Upper lobe of right lung (tissue), 1 donor: ENCODE data around the gene CTBP2. TPM values are rescaled to one million over a fixed set of nuclear protein-coding genes. Genes with fewer than 3 reads are reported as not detected.

Experiments used
- ATAC-seq: fragments of 200-7000 bp; cut with Tn5 transposase; one replicate; pipeline ENCODE4 v1.9.1; 2020; ENCODE audit warnings: mild to moderate bottlenecking, moderate library complexity
- DNase-seq: peaks from one replicate; pipeline ENCODE4 v3.0.0-alpha.2; 2020
- H3K27ac ChIP-seq: fragments of 200-600 bp; one replicate; pipeline ENCODE4 v1.8.0; 2022
- H3K27me3 ChIP-seq: fragments of 200-600 bp; one replicate; pipeline ENCODE4 v1.8.0; 2022; ENCODE audit warnings: mild to moderate bottlenecking
- H3K36me3 ChIP-seq: fragments of 200-600 bp; one replicate; pipeline ENCODE4 v1.8.0; 2022
- H3K4me1 ChIP-seq: fragments of 200-600 bp; one replicate; pipeline ENCODE4 v1.8.0; 2022
- H3K4me3 ChIP-seq: fragments of 200-600 bp; one replicate; pipeline ENCODE4 v1.8.0; 2022; ENCODE audit warnings: mild to moderate bottlenecking
- H3K9me3 ChIP-seq: fragments of 200-600 bp; one replicate; pipeline ENCODE4 v1.8.0; 2022
- CTCF ChIP-seq: fragments of 200-600 bp; IDR thresholded peaks from one replicate; pipeline ENCODE4 v1.8.0; 2022; ENCODE audit warnings: antibody characterized with exemption
- intact Hi-C: fragments of 100-400 bp; cut with DNase I; formaldehyde crosslinking; loops from one replicate; pipeline ENCODE4 v1.11.0; 2022
- total RNA-seq: library from RNA; stranded (reverse); fragmentation: NEBNext Ultra II Directional; extraction: Animal tissue kit (Norgen Biotek cat#: 25700); gene quantifications from one replicate; pipeline ENCODE4 v1.2.1, GENCODE V29; 2021
- donor health status: DM: no; HTN: yes; CAD: no; lungs with severe emphysema.

CTBP2 gene
- total RNA-seq, 1 donor from 2014 or later, result 66.7 TPM

- intact Hi-C loops, result no loop called here
- Histone ChIP-seq H3K36me3 (no peaks in the 10 kb centered on the region), H3K9me3 (no peaks in the 10 kb centered on the region), H3K27ac (no peak overlapping the region), H3K4me1 (peaks cover 42% of the 10 kb centered on the region), H3K27me3 (no peaks in the 10 kb centered on the region), H3K4me3 (no peak overlapping the region)
- ATAC-seq (no peak), DNase-seq (no peak)
- no peak for TF ChIP-seq CTCF
Observed at GRCh38 chr10:125012851-125013528, 147.4 kb downstream of the CTBP2 start.

GRCh38 chr10:125011926-125012705 is 148.2 kb downstream of the CTBP2 start:
- ATAC-seq (no peak), DNase-seq (no peak)
- no peak overlapping the region for H3K27ac ChIP-seq
- H3K27me3 ChIP-seq, result no peaks in the 10 kb centered on the region
- no peaks in the 10 kb centered on the region for H3K9me3 ChIP-seq
- no peaks in the 10 kb centered on the region for H3K36me3 ChIP-seq
- intact Hi-C loops, result no loop called here
- no peak for TF ChIP-seq CTCF
- H3K4me3 ChIP-seq, result no peak overlapping the region
- H3K4me1 ChIP-seq, result peaks cover 35% of the 10 kb centered on the region

- intact Hi-C loops, result no loop called here
Observed at GRCh38 chr10:125011171-125011925, 149.0 kb downstream of the CTBP2 start.

GRCh38 chr10:125010362-125010761 is 150.0 kb downstream of the CTBP2 start:
- intact Hi-C loops, result no loop called here
- H3K4me3 ChIP-seq, result no peak overlapping the region
- ATAC-seq (no peak), DNase-seq (peak; percentile 20)
- peaks cover 18% of the 10 kb centered on the region for H3K4me1 ChIP-seq
- H3K36me3 ChIP-seq, result peaks cover 7% of the 10 kb centered on the region
- H3K27me3 ChIP-seq, result no peaks in the 10 kb centered on the region
- TF ChIP-seq CTCF, result no peak
- no peaks in the 10 kb centered on the region for H3K9me3 ChIP-seq
- no peak overlapping the region for H3K27ac ChIP-seq

More at GRCh38 chr10:125011171-125011925, 149.0 kb downstream of the CTBP2 start:
- no peak for DNase-seq
- Histone ChIP-seq H3K4me3 (no peak overlapping the region), H3K27me3 (no peaks in the 10 kb centered on the region), H3K9me3 (no peaks in the 10 kb centered on the region), H3K27ac (no peak overlapping the region), H3K4me1 (peaks cover 28% of the 10 kb centered on the region), H3K36me3 (no peaks in the 10 kb centered on the region)
- no peak for TF ChIP-seq CTCF
- ATAC-seq, result no peak

- Histone ChIP-seq H3K9me3 (no peaks in the 10 kb centered on the region), H3K4me1 (peaks cover 11% of the 10 kb centered on the region), H3K36me3 (peaks cover 11% of the 10 kb centered on the region), H3K27ac (no peak overlapping the region), H3K4me3 (no peak overlapping the region), H3K27me3 (no peaks in the 10 kb centered on the region)
- peak; percentile 35 for DNase-seq
- intact Hi-C loops, result no loop called here
- no peak for TF ChIP-seq CTCF
- no peak for ATAC-seq
Observed at GRCh38 chr10:125009661-125010161, 150.7 kb downstream of the CTBP2 start.
